Suprapubic skin (tissue), 4 donors: ENCODE results near the gene USP50.

Experiments used
- EP300 ChIP-seq: sonication (generic); formaldehyde crosslinking; IDR thresholded peaks from one replicate; pipeline ENCODE4 v1.6.1; 2017; ENCODE audit warnings: antibody characterized with exemption
- POLR2AphosphoS5 ChIP-seq, 3 donors: sonication (generic); formaldehyde crosslinking; IDR thresholded peaks; one replicate each; pipeline ENCODE4 v1.6.1; 2017; ENCODE audit warnings: antibody characterized with exemption in 3 of 3
- TF ChIP-seq, protein P1 (sequence below), 2 donors: fragments of 200-600 bp in 1 of 2; fragments of 450-650 bp in 1 of 2; sonication (generic) in 1 of 2; IDR thresholded peaks; one replicate each; pipeline ENCODE4 v1.5.1; 2016 to 2019; ENCODE audit warnings: antibody characterized with exemption in 2 of 2, mild to moderate bottlenecking in 1 of 2, moderate library complexity in 1 of 2

DNA sequence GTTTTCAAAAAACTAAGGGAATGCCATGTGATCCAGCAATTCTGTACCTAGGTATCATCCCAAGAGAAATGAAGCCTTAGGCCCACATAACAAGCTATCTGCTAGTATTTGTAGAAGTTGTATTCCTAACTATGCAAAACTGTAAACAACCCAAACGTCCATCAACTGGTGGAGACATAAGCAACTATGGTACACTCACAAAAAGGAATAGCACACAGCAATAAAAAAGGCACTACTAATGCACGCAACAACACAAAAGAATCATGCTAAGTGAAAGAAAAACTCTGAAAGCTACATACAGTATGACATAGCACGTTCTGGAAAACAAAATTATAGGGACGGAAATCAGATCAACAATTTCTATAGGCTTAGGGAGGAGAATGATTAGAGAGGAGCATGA is 15.3 kb downstream of the USP50 start:
- TF ChIP-seq, protein P1, sequence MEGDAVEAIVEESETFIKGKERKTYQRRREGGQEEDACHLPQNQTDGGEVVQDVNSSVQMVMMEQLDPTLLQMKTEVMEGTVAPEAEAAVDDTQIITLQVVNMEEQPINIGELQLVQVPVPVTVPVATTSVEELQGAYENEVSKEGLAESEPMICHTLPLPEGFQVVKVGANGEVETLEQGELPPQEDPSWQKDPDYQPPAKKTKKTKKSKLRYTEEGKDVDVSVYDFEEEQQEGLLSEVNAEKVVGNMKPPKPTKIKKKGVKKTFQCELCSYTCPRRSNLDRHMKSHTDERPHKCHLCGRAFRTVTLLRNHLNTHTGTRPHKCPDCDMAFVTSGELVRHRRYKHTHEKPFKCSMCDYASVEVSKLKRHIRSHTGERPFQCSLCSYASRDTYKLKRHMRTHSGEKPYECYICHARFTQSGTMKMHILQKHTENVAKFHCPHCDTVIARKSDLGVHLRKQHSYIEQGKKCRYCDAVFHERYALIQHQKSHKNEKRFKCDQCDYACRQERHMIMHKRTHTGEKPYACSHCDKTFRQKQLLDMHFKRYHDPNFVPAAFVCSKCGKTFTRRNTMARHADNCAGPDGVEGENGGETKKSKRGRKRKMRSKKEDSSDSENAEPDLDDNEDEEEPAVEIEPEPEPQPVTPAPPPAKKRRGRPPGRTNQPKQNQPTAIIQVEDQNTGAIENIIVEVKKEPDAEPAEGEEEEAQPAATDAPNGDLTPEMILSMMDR (IDR thresholded peaks at IDR 0.05): no peak
- TF ChIP-seq POLR2AphosphoS5 (IDR thresholded peaks at IDR 0.05) (no peak), EP300 (no peak)
